WTC11 (cell line): ENCODE measurements around the gene CARMIL1. TPM values are rescaled to one million over a fixed set of nuclear protein-coding genes. Genes with fewer than 3 reads are reported as not detected.

ENCODE experiments used
- ATAC-seq: fragments of 200-7000 bp; cut with Tn5 transposase; 2 replicates; pipeline ENCODE4 v1.10.0; 2021; ENCODE audit warnings: mild to moderate bottlenecking, moderate library complexity
- CTCF ChIA-PET: fragments of 300-600 bp; sonication (Branson Sonifier 250); formaldehyde crosslinking; loops from one replicate; lab custom pipeline; 2021; ENCODE audit warnings: antibody characterized with exemption; lab: Charles Lee
- POLR2A ChIA-PET: fragments of 350-600 bp; sonication (Branson Sonifier 250); formaldehyde crosslinking; loops from one replicate; lab custom pipeline; 2021; ENCODE audit warnings: antibody characterized with exemption; lab: Charles Lee
- DNase-seq: peaks from one replicate; pipeline ENCODE4 v3.0.0; 2021; ENCODE audit warnings: low spot score
- H3K27ac Mint-ChIP-seq: 2 replicates; pipeline ENCODE4 v1.8.0; 2021; ENCODE audit warnings: mixed read lengths
- H3K27me3 Mint-ChIP-seq: 2 replicates; pipeline ENCODE4 v1.8.0; 2021; ENCODE audit warnings: low read depth, mild to moderate bottlenecking, moderate library complexity, mixed read lengths
- H3K36me3 Mint-ChIP-seq: 2 replicates; pipeline ENCODE4 v1.8.0; 2021; ENCODE audit warnings: mixed read lengths
- H3K4me1 Mint-ChIP-seq: 2 replicates; pipeline ENCODE4 v1.8.0; 2022; ENCODE audit warnings: mixed read lengths
- H3K4me3 Mint-ChIP-seq: 2 replicates; pipeline ENCODE4 v1.8.0; 2021; ENCODE audit warnings: mild to moderate bottlenecking, moderate library complexity, mixed read lengths
- H3K9me3 Mint-ChIP-seq: 2 replicates; pipeline ENCODE4 v1.8.0; 2021; ENCODE audit warnings: mixed read lengths
- ATF6 ChIP-seq: sonication (generic); formaldehyde crosslinking; IDR thresholded peaks from 2 replicates; pipeline ENCODE4 v1.8.1; 2023; ENCODE audit warnings: mild to moderate bottlenecking, missing genetic modification reagents
- CREB1 ChIP-seq: sonication (generic); formaldehyde crosslinking; IDR thresholded peaks from 2 replicates; pipeline ENCODE4 v1.8.0; 2023; ENCODE audit warnings: mild to moderate bottlenecking, missing genetic modification reagents
- EMX1 ChIP-seq: fragments of 250-450 bp; sonication (Bioruptor Pico); IDR thresholded peaks from 2 replicates; pipeline ENCODE4 v1.8.0; 2021; ENCODE audit warnings: mild to moderate bottlenecking
- GTF2I ChIP-seq: fragments of 250-450 bp; sonication (Bioruptor Pico); conservative IDR thresholded peaks from 2 replicates; pipeline ENCODE4 v1.4.0; 2021; ENCODE audit warnings: mild to moderate bottlenecking
- JAZF1 ChIP-seq: fragments of 250-450 bp; sonication (Bioruptor Pico); IDR thresholded peaks from 2 replicates; pipeline ENCODE4 v1.9.0; 2021; ENCODE audit warnings: moderate library complexity, mild to moderate bottlenecking, inconsistent platforms
- JUN ChIP-seq: sonication (generic); formaldehyde crosslinking; IDR thresholded peaks from 2 replicates; pipeline ENCODE4 v1.8.0; 2023; ENCODE audit warnings: mild to moderate bottlenecking, missing genetic modification reagents
- MXD4 ChIP-seq: fragments of 250-450 bp; sonication (Bioruptor Pico); IDR thresholded peaks from 2 replicates; pipeline ENCODE4 v1.8.0; 2021; ENCODE audit warnings: mild to moderate bottlenecking, moderate library complexity, borderline replicate concordance
- RELA ChIP-seq: sonication (generic); formaldehyde crosslinking; IDR thresholded peaks from 2 replicates; pipeline ENCODE4 v1.8.1; 2022; ENCODE audit warnings: missing genetic modification reagents, mild to moderate bottlenecking, borderline replicate concordance
- SMAD4 ChIP-seq: sonication (generic); formaldehyde crosslinking; IDR thresholded peaks from 2 replicates; pipeline ENCODE4 v1.8.0; 2022; ENCODE audit warnings: mild to moderate bottlenecking, missing genetic modification reagents
- SOX15 ChIP-seq: fragments of 250-450 bp; sonication (Bioruptor Pico); IDR thresholded peaks from 2 replicates; pipeline ENCODE4 v1.9.0; 2021; ENCODE audit warnings: mild to moderate bottlenecking
- TEAD1 ChIP-seq: sonication (generic); formaldehyde crosslinking; IDR thresholded peaks from 2 replicates; pipeline ENCODE4 v1.8.0; 2022; ENCODE audit warnings: mild to moderate bottlenecking, missing genetic modification reagents
- TP53 ChIP-seq: sonication (generic); formaldehyde crosslinking; IDR thresholded peaks from 2 replicates; pipeline ENCODE4 v1.8.1; 2023; ENCODE audit warnings: mild to moderate bottlenecking, missing genetic modification reagents
- ZNF532 ChIP-seq: fragments of 250-450 bp; sonication (Bioruptor Pico); IDR thresholded peaks from 2 replicates; pipeline ENCODE4 v1.9.0; 2021; ENCODE audit warnings: mild to moderate bottlenecking, borderline replicate concordance
- total RNA-seq: library from RNA; stranded (reverse); gene quantifications from 3 replicates; pipeline ENCODE4 v1.2.3, GENCODE V29; 2021
- TF ChIP-seq, protein P1 (sequence below): sonication (generic); formaldehyde crosslinking; IDR thresholded peaks from 2 replicates; pipeline ENCODE4 v1.8.1; 2023; ENCODE audit warnings: mild to moderate bottlenecking, missing genetic modification reagents, borderline replicate concordance

The CARMIL1 gene
- total RNA-seq, 1 experiment from 2014 or later: 36.2 TPM

- CTCF ChIA-PET: interaction anchor here (1.2 kb wide), 1 partner anchor 64 kb away, joined by 3 read pairs; no protein-coding TSS in a partner anchor
- ATAC-seq: no peak
- H3K4me3 Mint-ChIP-seq: no peak overlapping the region
Observed at GRCh38 chr6:25329982-25330381, 50.8 kb downstream of the CARMIL1 start.

More at GRCh38 chr6:25329982-25330381, 50.8 kb downstream of the CARMIL1 start:
- no peaks in the 10 kb centered on the region for H3K9me3 Mint-ChIP-seq
- TF ChIP-seq SOX15 (CRISPR knock-in tag) (no peak), RELA (no peak), MXD4 (CRISPR knock-in tag) (no peak), EMX1 (no peak), SMAD4 (no peak), ATF6 (CRISPR knock-in tag) (no peak), JAZF1 (no peak), TEAD1 (CRISPR knock-in tag) (no peak), GTF2I (CRISPR knock-in tag) (no peak), ZNF532 (CRISPR knock-in tag) (no peak), TP53 (CRISPR knock-in tag) (no peak), JUN (no peak), CREB1 (CRISPR knock-in tag) (no peak)
- TF ChIP-seq, protein P1, sequence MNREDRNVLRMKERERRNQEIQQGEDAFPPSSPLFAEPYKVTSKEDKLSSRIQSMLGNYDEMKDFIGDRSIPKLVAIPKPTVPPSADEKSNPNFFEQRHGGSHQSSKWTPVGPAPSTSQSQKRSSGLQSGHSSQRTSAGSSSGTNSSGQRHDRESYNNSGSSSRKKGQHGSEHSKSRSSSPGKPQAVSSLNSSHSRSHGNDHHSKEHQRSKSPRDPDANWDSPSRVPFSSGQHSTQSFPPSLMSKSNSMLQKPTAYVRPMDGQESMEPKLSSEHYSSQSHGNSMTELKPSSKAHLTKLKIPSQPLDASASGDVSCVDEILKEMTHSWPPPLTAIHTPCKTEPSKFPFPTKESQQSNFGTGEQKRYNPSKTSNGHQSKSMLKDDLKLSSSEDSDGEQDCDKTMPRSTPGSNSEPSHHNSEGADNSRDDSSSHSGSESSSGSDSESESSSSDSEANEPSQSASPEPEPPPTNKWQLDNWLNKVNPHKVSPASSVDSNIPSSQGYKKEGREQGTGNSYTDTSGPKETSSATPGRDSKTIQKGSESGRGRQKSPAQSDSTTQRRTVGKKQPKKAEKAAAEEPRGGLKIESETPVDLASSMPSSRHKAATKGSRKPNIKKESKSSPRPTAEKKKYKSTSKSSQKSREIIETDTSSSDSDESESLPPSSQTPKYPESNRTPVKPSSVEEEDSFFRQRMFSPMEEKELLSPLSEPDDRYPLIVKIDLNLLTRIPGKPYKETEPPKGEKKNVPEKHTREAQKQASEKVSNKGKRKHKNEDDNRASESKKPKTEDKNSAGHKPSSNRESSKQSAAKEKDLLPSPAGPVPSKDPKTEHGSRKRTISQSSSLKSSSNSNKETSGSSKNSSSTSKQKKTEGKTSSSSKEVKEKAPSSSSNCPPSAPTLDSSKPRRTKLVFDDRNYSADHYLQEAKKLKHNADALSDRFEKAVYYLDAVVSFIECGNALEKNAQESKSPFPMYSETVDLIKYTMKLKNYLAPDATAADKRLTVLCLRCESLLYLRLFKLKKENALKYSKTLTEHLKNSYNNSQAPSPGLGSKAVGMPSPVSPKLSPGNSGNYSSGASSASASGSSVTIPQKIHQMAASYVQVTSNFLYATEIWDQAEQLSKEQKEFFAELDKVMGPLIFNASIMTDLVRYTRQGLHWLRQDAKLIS (CRISPR knock-in tag): no peak
- no peaks in the 10 kb centered on the region for H3K27me3 Mint-ChIP-seq
- POLR2A ChIA-PET: no interaction called here
- no peaks in the 10 kb centered on the region for H3K36me3 Mint-ChIP-seq
- no peak for DNase-seq
- peaks cover 61% of the 10 kb centered on the region for H3K4me1 Mint-ChIP-seq
- H3K27ac Mint-ChIP-seq: peak overlapping the region; percentile 23
